ENCODE measurements around the gene STK10.
"Not testable (repeated sequence)": the region's sequence is repeated elsewhere in the genome, so short reads cannot be mapped to it uniquely, and the experiment has no call there.

STK10 gene

DNA sequence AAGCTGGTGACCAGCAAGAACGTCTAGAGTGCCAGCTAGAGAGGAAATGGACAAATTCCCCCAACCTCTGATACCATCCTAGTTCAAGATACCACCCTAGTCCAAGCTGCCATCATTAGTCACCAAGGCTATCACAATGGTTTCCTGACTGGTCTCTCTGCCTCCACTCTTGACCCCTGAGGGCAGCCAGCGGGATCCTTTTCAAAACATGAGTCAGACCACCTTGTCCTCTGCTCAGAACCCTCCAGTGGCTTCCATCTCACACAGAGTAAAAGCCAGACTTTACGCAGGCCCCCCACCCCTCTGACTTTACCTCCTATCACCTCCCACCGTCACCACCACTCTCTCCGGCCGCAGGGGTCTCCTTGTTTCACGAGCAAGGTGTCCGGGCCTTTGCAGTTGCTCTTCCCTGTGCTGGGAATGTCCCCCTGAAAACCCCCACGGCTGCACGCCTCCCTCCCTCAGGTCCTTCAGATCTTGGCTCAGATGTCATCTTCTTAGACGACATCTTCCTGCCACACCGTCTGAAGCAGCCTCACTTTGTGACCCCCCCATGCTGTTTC is 139.4 kb downstream of the STK10 start:
- DNase-seq, result no peak

DNA sequence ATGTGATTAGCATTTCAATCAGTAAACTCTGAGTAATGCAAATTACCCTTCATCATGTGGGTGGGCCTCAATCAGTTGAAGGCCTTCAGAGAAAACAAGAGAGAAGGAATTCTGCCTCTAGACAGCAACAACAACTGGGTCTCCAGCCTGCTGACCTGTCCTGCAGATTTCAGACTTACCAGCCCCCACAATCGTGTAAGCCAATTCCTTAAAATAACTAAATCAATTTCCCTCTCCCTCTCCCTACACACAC is 139.9 kb downstream of the STK10 start:
- no peak for DNase-seq

GRCh38 chr5:172046593-172046992 is 141.4 kb downstream of the STK10 start:
- no peak for DNase-seq

DNA sequence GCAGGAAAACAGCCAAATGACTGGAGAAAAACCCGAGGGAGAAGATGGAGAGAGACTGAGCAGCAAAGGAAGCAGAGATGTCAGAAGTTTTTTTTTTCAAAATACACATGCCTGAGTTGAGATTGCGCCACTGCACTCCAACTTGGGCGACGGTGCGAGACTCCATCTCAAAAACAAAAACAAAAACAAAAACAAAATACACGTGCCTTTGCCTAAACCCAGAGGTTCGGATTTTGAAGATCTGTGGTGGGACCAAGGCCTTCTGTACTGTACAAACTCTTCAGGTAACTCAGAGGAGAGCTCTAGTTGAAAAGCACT is 142.8 kb downstream of the STK10 start:
- DNase-seq, result no peak

DNA sequence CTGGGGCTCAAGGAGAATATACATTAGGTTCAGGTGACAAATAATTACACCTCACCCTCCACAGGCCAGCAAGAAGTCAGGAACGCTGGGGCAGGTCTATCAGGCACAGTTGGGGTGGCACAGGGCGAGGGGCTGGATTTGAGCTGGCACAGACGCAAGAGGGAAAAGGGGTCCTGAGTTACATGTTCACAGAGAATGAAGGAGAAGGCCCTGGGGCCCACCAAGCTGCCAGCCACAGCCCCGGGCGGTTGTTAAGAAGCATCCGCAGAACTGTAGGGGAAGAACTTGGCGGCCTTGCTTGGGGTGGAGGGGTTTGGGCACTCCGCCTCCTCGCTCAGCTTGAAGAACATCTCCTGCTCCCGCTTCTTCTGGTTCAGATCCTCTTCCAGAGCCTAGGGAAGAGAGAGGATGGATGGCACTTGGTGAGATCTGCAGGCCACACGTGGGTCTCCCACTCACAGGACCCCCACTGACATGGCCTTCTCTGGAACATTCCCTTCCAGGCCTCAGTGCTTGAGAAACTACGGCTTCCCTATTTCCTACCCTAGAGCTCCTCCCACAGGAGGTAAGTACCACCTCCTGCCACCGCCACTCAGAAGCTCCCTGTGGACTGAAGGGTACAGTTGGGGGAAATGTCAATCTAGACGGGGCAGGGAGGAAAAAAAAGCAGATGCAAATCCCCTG is 143.3 kb downstream of the STK10 start:
- DNase-seq, result no peak

DNA sequence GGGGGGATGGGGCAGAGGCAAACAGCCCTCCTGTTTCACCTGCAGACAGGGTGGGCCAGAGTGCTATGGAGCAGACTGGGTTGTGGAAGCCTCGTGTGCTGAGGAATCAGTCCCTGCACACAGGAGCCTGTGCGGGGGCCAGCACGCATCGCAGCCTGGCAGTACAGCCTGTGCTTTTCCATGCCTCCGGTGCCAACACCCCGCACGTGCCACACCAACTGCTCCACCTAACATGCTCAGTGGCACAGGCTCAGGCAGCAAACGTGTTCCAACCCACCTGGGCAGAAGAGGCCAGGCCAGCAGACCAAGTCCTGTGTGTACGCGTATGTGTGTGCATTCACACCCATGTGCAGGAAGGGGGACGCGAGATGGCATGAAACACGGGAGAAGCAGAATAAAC is 144.2 kb downstream of the STK10 start:
- DNase-seq, result no peak

DNA sequence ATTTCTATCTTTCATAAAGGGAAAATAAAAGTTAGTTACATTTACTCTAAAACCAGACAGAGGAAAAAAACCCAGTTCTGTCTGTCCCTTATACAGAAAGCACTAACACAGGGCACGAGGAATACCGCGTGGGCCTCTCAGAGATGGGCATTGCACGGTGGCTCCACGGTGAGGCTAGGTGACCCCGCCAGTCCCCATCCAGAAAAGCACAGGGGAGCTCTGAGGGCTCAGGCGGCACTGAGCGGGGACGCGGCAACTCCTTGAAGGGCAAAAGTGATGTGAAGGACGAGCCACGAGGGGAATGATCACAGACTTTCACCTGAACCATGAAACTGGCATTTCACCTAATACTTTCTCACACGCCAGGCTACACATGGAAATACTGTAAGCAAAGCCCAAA is 145.8 kb downstream of the STK10 start:
- DNase-seq, result no peak

DNA sequence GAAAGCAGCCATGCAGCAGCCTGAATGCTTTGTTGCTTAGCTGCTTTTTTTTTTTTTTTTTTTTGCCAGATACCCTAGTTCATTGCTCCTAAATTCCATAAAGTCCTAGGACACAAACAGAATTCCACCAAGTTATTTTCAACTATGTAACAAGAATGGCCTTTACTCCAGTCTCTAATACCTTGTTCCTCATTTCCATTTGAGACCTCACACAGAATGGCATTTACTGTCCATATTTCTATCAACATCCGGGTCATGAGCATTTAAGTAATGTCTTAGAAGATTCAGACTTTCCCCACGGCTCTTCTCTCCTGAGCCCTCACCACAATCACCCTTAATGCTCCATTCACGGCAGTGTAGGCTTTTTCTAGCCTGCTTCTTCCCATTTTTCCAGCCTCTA is 149.9 kb downstream of the STK10 start:
- DNase-seq, result no peak

DNA sequence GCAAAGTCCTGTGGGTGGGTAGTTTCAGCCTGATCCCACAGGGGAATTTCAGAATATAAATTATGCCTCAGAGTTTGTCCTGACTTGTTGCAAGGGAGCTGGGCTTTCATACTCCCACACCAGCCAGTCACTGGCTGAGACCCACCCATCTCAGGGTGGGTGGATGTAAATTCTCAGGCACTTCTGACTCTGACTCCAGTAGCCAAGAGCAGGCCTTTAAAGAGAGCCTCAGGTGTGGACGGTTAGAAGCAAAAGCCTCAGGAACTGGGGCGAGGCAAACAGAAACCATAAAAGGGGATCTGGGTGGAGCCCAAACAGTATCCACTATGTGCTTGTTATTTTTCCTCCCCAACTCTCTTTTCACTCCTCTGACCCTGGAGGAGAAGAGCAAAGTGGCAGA is 153.0 kb downstream of the STK10 start:
- no peak for DNase-seq

GRCh38 chr5:172031894-172032461 is 156.0 kb downstream of the STK10 start:
- no peak for DNase-seq

DNA sequence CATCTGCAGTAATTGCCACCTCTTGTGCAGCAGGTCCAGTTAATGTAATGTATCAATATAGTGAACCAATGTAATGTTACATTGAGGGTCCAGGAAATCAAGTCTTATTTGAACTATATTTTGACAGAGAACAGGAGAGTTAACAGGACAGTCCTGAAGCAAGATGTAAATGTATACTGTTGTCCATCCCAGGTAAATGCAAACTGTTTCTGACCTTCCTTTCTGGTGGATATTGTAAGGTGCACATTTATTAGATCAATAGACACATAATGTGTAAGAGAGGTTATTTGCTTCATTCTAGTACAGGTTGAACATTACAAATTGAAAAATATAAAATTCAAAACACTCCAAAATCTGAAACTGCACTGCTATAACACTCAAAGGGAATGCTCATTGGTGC is 158.1 kb downstream of the STK10 start:
- DNase-seq, result no peak

GRCh38 chr5:172028167-172028566 is 159.9 kb downstream of the STK10 start:
- DNase-seq, result no peak

DNA sequence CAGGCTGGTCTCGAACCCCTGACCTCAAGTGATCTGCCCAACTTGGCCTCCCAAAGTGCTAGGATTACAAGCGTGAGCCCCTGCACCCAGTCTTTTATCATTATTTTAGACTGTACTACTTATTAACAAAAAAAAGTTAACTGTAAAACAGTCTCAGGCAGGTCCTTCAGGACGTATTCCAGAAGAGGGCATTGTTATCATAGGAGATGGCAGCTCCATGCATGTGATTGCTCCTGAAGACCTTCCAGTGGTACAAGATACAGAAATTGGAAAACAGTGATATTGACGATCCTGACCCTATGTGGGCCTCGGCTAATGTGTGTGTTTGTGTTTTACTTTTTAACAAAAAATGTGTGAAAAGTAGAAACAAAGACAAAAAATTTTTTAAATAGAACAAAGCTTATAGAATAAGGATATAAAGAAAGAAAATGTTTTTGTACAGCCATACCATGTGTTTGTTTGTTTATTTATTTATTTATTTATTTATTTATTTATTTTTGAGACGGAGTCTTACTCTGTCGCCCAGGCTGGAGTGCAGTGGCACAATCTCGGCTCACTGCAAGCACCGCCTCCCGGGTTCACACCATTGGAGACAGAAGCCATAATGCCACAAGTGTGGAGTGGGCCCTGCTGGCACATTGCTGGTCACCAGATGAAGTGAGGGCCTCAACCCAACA is 167.8 kb downstream of the STK10 start:
- DNase-seq, result not testable (repeated sequence)

DNA sequence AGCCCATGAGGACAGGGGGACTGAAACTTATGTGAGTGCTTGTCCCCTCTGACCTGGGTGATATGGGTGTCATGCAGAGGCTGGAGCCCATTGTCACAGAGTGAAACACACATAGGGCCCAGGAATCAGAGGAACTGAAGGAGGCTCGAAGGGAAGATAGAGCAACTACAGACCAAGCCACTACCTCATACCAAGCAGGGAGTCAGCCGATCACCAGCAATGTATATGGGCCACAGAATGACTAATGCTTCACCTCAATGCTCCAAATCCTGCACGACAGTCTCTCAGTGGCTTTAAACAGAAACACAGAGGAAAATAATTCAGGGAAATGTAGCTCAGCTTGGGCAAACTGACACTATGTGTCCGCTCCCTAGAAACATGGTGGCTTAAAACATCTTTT is 172.7 kb downstream of the STK10 start:
- no peak for DNase-seq

DNA sequence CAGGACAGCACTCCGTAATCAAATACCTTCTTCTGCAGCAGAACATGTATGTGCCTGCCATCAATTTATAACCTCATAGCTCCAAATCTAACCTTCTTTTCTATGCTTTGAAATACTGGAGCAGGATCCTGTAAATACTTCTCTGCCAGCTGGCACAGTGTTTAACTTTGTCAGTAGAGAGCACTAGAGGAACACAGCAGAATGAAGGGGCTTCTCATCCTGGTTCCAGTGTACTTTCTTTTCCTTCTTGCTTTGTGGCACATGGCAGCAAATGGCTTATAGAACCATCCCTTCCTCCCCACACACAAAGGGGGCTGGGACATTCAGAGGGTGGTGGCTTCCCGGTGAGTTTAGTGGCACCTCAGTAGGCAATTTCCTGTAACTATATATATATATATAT is 177.7 kb downstream of the STK10 start:
- DNase-seq, result no peak

GRCh38 chr5:172009536-172010270 is 178.3 kb downstream of the STK10 start:
- DNase-seq, result no peak

DNA sequence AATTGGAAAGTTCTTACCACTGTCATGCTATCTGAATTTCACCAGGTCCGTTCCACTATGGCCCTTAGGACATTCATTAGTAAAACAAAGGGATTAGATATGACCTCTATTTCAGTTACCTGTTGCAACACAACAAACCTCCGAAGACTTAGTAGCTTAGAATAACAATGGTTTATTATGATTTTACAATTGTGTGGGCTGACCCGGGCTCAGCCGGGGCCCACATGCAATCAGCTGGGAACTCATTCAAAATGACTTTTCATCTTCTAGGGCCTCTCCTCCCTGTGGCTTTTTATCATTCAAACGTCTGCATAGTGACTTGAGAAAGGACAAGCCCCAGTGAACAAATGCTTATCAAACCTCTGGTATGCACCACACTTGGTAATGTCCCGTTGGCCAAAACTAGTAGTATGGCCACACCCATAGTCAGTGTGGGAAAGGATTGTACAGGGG is 179.3 kb downstream of the STK10 start:
- no peak for DNase-seq

DNA sequence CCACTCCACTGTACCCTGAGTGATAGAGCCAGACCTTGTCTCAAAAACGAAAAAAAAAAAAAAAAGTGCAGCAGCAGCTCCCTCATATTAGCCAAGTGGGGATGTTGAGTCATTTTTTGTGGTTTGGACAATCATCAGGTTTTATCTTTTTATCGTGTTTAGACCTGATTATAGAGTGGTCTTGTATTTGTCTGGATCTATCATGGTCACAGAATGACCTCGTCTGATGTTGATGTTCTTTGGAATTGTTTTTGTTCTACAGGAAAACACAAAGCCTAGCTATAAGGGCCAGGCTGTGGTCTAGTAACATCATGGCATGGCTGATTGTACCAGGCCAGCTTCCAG is 179.9 kb downstream of the STK10 start:
- no peak for DNase-seq

- no peak for DNase-seq
Measured at GRCh38 chr5:172007175-172008110, 180.6 kb downstream of the STK10 start.

DNA sequence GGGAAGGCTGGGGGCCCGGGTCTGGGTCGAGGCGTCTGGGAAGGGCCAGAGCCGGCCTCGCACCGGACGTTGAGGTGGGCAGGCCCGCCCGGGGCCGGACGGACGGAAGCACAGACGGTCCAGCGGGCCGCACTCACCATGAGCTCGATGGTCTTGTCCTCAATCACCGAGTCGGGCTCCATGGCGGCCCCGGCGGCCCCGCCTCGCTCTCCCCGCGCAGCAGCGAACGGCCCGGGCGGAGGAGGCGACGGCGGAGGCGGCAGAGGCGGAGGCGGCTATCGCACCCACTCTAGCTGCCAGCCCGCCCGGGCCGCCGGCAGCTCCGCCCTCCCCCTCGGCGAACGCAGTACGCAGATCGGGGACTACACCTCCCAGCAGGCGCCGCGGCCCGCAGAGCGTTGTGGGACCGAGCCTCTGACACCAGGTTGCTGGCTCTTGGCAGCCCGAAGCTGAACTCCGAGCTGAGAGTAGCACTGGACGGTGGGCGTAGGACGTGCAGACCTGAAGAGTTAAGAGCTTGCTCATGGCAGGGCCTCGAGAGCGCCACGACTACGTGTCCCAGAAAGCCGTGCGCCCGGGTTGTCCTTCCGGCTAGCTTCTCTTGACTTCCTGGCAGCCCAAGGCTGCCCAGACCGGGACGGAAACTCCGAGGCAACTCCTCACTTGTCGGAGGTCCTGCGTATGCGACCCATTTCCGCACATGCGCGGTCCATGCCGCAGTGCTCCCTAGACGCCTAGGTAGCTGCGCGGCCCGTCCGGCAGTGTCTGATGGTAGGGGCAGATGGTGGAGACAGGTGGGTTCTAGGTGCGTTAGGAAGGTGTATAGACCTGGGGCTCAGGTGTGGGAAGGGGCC is 181.5 kb downstream of the STK10 start, which contains the start of gene FBXW11:
TSS of gene FBXW11 (minus strand) at position 318 of the 854 bp plus-strand sequence. CDS start at position 182, 136 bp downstream.
- peak; percentile 91 for DNase-seq

DNA sequence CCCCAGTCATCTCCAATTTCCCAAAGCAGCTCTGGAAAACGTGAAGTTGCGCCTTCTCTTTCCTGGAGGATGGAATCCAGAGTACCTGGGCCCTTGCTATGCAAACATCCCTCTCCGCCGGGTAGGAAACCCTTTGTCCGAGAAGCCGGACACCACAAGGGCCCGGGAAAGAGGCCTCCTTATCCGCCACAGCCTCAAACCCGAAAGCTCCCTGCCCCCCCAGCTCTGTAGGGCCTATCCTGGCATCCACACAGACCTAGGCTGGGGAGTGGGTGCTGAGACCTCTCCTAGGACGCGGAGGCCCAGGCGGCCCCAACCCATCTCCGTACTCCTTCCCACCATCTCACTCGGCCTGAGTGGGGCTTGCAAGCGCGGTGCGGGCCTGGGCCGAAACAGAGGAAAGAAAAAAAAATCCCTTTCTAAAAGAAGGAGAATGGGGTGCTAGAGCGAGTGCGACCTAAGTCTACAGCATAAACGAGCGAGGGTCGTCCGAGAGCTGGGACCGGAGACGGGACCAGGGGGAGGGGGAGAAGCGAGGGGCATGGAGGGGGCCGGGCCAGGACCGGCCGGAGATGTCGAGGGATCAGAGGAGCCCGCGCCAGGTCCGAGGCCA is 182.2 kb downstream of the STK10 start:
- peak; percentile 5 to 16 for DNase-seq

All from activated CD4-positive, alpha-beta T cell treated with anti-CD3 and anti-CD28 coated beads, Interleukin-2, amount 50 U/mL, for 4 hours (primary cell).